K562 (cell line): Measurements from ENCODE around the gene POLR2C. TPM values are rescaled to one million over a fixed set of nuclear protein-coding genes. Genes with fewer than 3 reads are reported as not detected.

Experiments used
- ADNP ChIP-seq: fragments of 200-800 bp; sonication (Bioruptor generic); IDR thresholded peaks from 2 replicates; pipeline ENCODE4 v1.6.1; 2016; ENCODE audit warnings: missing genetic modification characterization, missing compliant biosample characterization
- ARID2 ChIP-seq: fragments of 450-650 bp; IDR thresholded peaks from 2 replicates; pipeline ENCODE4 v1.6.1; 2017; ENCODE audit warnings: antibody characterized with exemption, mild to moderate bottlenecking
- ATF7 ChIP-seq: fragments of 450-650 bp; IDR thresholded peaks from 2 replicates; pipeline ENCODE4 v1.7.1; 2014; ENCODE audit warnings: mild to moderate bottlenecking, moderate library complexity
- CCAR2 ChIP-seq: fragments of 200-400 bp; formaldehyde crosslinking; IDR thresholded peaks from 2 replicates; pipeline ENCODE4 v1.6.1; 2017; ENCODE audit warnings: mild to moderate bottlenecking, low read depth, low read length
- CEBPB ChIP-seq: fragments of 450-650 bp; IDR thresholded peaks from 2 replicates; pipeline ENCODE4 v1.6.1; 2016; ENCODE audit warnings: missing genetic modification characterization, missing compliant biosample characterization
- DNMT1 ChIP-seq: fragments of 450-650 bp; IDR thresholded peaks from 2 replicates; pipeline ENCODE4 v1.6.1; 2016; ENCODE audit warnings: antibody characterized with exemption, mild to moderate bottlenecking
- HDAC8 ChIP-seq: fragments of 450-650 bp; IDR thresholded peaks from 2 replicates; pipeline ENCODE4 v1.6.1; 2016; ENCODE audit warnings: mild to moderate bottlenecking, missing genetic modification characterization, moderate library complexity, missing compliant biosample characterization
- KLF13 ChIP-seq: fragments of 450-650 bp; IDR thresholded peaks from 2 replicates; pipeline ENCODE4 v1.6.1; 2016; ENCODE audit warnings: missing genetic modification characterization, low read depth, mild to moderate bottlenecking, missing compliant biosample characterization, moderate library complexity, borderline replicate concordance
- NR3C1 ChIP-seq: sonication (generic); formaldehyde crosslinking; IDR thresholded peaks from 2 replicates; pipeline ENCODE4 v1.8.1; 2022; ENCODE audit warnings: missing genetic modification reagents
- NUFIP1 ChIP-seq: fragments of 450-650 bp; IDR thresholded peaks from 2 replicates; pipeline ENCODE4 v1.6.1; 2018; ENCODE audit not compliant: partially characterized antibody
- POLR2G ChIP-seq: fragments of 200-400 bp; formaldehyde crosslinking; IDR thresholded peaks from 2 replicates; pipeline ENCODE4 v1.6.1; 2017; ENCODE audit warnings: low read depth, mild to moderate bottlenecking, antibody characterized with exemption, low read length, moderate library complexity
- RAD21 ChIP-seq, 2 experiments: fragments of 250-450 bp in 1 of 2; fragments of 450-650 bp in 1 of 2; sonication (Bioruptor Pico) in 1 of 2; formaldehyde crosslinking in 1 of 2; IDR thresholded peaks in 1 of 2; conservative IDR thresholded peaks in 1 of 2; 2 replicates each; pipeline versions ENCODE4 v1.4.0 to v1.8.0; 2020 to 2022; ENCODE audit warnings: mild to moderate bottlenecking in 2 of 2, moderate library complexity in 1 of 2
- RBM17 ChIP-seq: fragments of 200-400 bp; formaldehyde crosslinking; IDR thresholded peaks from 2 replicates; pipeline ENCODE4 v1.6.1; 2017; ENCODE audit warnings: low read depth, mild to moderate bottlenecking, low read length, borderline replicate concordance
- SLC30A9 ChIP-seq: fragments of 250-450 bp; sonication (Bioruptor Pico); IDR thresholded peaks from 2 replicates; pipeline ENCODE4 v1.8.0; 2022; ENCODE audit warnings: mild to moderate bottlenecking, moderate library complexity
- TGIF2 ChIP-seq: sonication (generic); formaldehyde crosslinking; IDR thresholded peaks from 2 replicates; pipeline ENCODE4 v1.8.1; 2022; ENCODE audit warnings: mild to moderate bottlenecking, missing genetic modification reagents, moderate library complexity
- TOE1 ChIP-seq, 2 experiments: fragments of 450-650 bp in 1 of 2; sonication (generic) in 1 of 2; formaldehyde crosslinking in 1 of 2; IDR thresholded peaks; 2 replicates each; pipeline versions ENCODE4 v1.7.1 to v1.8.0; 2016 to 2022; ENCODE audit warnings: borderline replicate concordance in 2 of 2, mild to moderate bottlenecking in 2 of 2, antibody characterized with exemption in 1 of 2, inconsistent platforms in 1 of 2, low read depth in 1 of 2, missing genetic modification reagents in 1 of 2, moderate library complexity in 1 of 2
- U2AF1 ChIP-seq: fragments of 200-400 bp; formaldehyde crosslinking; optimal IDR thresholded peaks from 2 replicates; pipeline ENCODE3; 2017; ENCODE audit warnings: mild to moderate bottlenecking, low read depth, low read length, moderate library complexity
- ZFP36 ChIP-seq: fragments of 150-350 bp; IDR thresholded peaks from 2 replicates; pipeline ENCODE4 v1.6.1; 2018; ENCODE audit warnings: low read length, low read depth; ENCODE audit not compliant: partially characterized antibody
- ZNF124 ChIP-seq: sonication (generic); formaldehyde crosslinking; IDR thresholded peaks from 2 replicates; pipeline ENCODE4 v1.8.1; 2022; ENCODE audit warnings: missing genetic modification reagents
- ZNF347 ChIP-seq: fragments of 450-650 bp; formaldehyde crosslinking; IDR thresholded peaks from 2 replicates; pipeline ENCODE4 v1.4.0; 2020; ENCODE audit warnings: low read depth, mild to moderate bottlenecking, moderate library complexity
- polyA plus RNA-seq, 8 experiments: library from polyadenylated mRNA; depleted of rRNA in 4 of 8; stranded (reverse) in 5 of 8; unstranded in 3 of 8; fragments of >200 nt; fragmentation: Nextera tagmentation in 2 of 8; fragmentation: Illumina TruSeq in 1 of 8; extraction: Ambion mirVana in 2 of 8; extraction: Trizol in 1 of 8; gene quantifications; 2 replicates each; pipeline versions ENCODE4 v1.2.1 to v1.2.3, GENCODE V29; 2011 to 2014; ENCODE audit warnings: inconsistent platforms in 1 of 8, missing spikeins in 1 of 8
- total RNA-seq, 7 experiments: library from RNA; depleted of rRNA in 6 of 7; stranded (reverse); fragments of >200 nt in 6 of 7; fragmentation: Illumina TruSeq in 2 of 7; extraction: Trizol in 2 of 7; gene quantifications; 2 replicates each; pipeline versions ENCODE4 v1.2.1 to v1.2.3, GENCODE V29; 2011 to 2021; ENCODE audit warnings: low replicate concordance in 1 of 7
- TF ChIP-seq, protein P1 (sequence below): fragments of 450-650 bp; IDR thresholded peaks from 2 replicates; pipeline ENCODE4 v1.6.1; 2016; ENCODE audit warnings: mild to moderate bottlenecking

POLR2C gene
- total and polyA plus RNA-seq, 9 of the 15 experiments (the other 6 are each of a cell fraction or from before 2014, with no cell fraction given) = 70.3 to 163 (median 92.3) TPM

DNA sequence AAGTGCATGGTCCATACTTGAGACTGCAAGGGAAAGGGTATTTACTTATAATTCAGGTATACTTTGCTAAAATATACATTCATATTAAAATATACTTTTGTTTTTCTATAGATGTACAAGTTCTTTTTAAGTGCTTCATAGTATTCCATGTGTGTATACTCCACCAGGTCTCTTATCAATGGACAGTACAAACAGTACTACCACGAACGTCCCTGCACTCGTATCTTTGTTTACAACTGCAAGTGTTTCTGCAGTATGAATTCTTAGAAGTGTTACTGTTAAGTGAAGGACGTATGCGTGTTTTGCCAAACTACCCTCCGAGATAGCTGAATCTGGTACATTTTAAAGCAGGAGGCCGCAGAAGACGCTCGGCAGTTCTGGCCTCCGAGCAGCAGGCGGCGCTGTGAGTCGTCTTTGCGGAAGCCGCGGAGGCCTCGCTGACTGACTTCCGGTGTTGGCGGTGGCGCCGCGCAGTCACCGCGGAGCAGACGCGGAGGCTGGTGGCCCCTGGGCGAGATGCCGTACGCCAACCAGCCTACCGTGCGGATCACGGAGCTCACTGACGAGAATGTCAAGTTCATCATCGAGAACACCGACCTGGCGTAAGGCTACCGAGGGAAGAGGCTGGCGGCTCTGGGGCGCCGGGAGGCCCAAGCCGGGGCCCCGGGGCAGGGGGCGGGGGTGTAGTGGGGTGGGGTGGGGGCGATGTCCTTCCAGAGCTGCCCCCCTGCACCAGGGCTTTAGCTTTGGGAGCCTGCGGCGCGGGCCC lies at the start of gene POLR2C (continued):
- TF ChIP-seq TOE1 (IDR thresholded peaks at IDR 0.05; ENCODE audit: borderline replicate concordance) = 0 out of 2 replicates have a peak, but pooled peaks have one; percentile 46
- no peak for TF ChIP-seq TOE1 (CRISPR knock-in tag; IDR thresholded peaks at IDR 0.05; ENCODE audit: borderline replicate concordance, low read depth)
- TF ChIP-seq KLF13 (tag) = no peak
- TF ChIP-seq NUFIP1 = no peak
- no peak for TF ChIP-seq CCAR2
- TF ChIP-seq ZFP36 = no peak
- TF ChIP-seq RBM17 = no peak
- TF ChIP-seq RAD21 (CRISPR knock-in tag; conservative IDR thresholded peaks at IDR 0.05 in 1 of 2, IDR thresholded peaks at IDR 0.05 in 1 of 2) = peak; percentile 31 to 35; a peak in 3 of 4 replicates
- TF ChIP-seq SLC30A9 = no peak
- TF ChIP-seq DNMT1 = no peak
- TF ChIP-seq ATF7 = peak; percentile 76
- no peak for TF ChIP-seq CEBPB (tag)
- no peak for TF ChIP-seq TGIF2 (CRISPR knock-in tag)
- TF ChIP-seq POLR2G = peak; percentile 98
- no peak for TF ChIP-seq ZNF347 (CRISPR knock-in tag)
- TF ChIP-seq HDAC8 (tag) = no peak
- no peak for TF ChIP-seq ADNP (tag)
- TF ChIP-seq ARID2 = no peak
- no peak for TF ChIP-seq NR3C1
- TF ChIP-seq ZNF124 (CRISPR knock-in tag) = no peak
- TF ChIP-seq U2AF1 = peak; percentile 29
- TF ChIP-seq, protein P1, sequence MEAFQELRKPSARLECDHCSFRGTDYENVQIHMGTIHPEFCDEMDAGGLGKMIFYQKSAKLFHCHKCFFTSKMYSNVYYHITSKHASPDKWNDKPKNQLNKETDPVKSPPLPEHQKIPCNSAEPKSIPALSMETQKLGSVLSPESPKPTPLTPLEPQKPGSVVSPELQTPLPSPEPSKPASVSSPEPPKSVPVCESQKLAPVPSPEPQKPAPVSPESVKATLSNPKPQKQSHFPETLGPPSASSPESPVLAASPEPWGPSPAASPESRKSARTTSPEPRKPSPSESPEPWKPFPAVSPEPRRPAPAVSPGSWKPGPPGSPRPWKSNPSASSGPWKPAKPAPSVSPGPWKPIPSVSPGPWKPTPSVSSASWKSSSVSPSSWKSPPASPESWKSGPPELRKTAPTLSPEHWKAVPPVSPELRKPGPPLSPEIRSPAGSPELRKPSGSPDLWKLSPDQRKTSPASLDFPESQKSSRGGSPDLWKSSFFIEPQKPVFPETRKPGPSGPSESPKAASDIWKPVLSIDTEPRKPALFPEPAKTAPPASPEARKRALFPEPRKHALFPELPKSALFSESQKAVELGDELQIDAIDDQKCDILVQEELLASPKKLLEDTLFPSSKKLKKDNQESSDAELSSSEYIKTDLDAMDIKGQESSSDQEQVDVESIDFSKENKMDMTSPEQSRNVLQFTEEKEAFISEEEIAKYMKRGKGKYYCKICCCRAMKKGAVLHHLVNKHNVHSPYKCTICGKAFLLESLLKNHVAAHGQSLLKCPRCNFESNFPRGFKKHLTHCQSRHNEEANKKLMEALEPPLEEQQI = peak; percentile 66
